ENCODE results near the gene RPL41.
A peak's percentile ranks its signal among the peaks of the same experiment; 100 is the strongest.
"Not testable (repeated sequence)": the region's sequence is repeated elsewhere in the genome, so short reads cannot be mapped to it uniquely, and the experiment has no call there.

The RPL41 gene

DNA sequence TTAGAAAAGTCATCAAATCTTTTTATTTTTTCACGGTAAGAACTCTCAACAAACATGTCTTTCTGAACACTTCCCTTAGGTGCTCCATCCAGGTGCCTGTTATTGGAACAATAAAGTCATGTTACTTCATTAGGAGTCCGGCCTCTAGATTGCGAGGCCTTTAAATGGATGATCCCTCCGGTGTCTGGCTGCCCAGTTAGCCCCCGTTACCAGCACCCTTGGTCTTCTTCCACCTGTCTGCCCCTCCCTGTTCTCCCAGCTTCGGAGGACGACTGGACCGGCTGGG is 12.7 kb upstream of the RPL41 start:
- DNase-seq, result no peak

DNA sequence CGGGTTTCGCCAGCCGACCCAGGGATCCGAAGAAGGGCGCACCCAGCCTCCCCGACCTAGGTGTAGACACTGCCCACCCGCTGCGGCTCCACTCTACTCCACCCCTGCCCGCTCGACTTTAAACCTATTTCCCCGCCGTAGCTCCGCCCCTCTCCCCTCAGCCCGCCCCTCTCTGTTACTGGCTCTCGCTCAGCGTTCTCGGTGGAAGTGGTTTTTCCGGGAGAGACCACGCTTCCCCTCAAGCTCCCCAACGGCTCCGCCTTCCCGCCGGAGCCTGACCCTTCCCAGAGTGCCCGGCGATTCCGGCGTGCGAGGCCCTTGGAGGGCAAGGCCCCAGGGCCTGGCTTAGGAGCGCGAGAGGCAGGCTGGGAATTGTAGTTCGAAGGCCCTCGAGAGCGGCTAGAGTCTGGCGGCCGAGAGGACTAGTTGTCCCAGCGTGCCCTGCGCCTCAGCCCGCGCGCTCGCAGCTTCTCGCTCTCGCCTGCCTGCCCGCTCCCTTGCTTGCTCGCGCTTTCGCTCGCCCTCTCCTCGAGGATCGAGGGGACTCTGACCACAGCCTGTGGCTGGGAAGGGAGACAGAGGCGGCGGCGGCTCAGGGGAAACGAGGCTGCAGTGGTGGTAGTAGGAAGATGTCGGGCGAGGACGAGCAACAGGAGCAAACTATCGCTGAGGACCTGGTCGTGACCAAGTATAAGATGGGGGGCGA is 12.2 kb upstream of the RPL41 start, which contains the start of gene PA2G4:
Gene PA2G4, plus strand, starts transcription at position 451 of the 706 bp plus-strand sequence. Its CDS starts 179 bp downstream, at position 630.
- DNase-seq, result peak; percentile 98

DNA sequence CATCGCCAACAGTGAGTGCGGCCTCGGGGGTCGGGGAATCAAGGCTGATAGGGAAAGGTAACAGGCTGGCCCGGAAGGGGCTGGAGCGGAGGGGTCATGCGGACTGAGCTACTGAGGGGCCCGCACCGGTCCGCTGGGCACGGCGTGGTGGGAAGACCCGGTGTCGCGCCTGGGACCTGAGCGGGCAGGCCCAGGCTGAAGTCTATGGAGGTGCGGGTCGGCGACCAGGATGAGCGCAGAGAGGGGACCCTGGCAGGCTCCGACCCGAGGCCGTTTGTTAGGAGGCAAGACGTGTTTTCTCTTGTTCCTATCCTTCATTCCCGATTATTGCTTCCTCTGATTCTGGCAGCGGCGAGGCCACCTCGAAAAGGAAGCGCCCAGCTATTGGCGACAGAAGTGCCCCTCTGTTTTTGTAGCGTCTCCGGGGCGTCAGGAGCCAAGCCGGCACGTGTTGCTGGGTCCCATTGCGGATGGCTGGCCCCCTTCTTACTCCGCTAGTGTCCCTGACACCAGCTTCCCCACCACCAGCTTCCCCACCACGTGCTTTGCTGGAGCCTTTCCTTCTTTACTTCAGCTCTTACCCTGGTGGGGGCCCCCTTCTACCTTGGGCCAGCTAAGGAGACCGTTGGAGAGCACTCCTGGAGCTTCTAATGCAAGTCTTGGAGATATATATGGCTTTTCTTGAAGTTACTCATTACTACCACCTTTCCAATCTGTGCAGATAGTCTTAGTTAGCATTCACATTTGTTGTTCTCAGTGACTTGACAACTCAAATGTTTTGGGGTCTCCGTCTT is 11.4 kb upstream of the RPL41 start:
- peak; percentile 19 for DNase-seq

DNA sequence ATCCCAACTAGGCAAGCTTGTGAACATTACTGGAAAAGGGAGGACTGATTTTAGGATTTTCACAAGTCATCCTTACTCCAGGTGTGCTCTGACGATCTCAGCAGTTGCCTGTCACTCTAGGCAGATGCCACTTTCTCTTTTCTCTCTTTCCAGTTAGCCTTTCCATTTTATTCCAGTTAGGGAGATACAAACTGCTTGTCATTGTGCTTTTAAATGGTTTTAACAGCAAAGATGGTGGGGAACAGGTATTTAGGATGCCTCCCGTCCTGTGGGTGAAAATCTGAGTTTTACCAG is 10.9 kb upstream of the RPL41 start:
- DNase-seq, result no peak

DNA sequence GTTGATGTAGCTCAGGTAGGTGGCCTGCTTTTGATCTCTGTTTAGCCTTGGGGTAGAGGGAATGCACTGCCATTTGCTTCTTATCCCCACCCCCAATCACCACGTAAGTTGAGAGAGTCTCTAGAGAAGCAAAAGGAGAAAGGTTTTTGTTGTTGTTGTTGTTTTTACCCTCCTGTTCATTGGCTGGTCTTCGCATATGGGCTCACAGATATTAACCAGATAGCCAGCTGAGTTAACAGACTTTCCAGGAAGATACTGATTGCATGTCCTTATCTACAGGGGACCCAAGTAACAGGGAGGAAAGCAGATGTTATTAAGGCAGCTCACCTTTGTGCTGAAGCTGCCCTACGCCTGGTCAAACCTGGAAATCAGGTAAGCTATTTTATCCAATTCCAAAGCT is 9.2 kb upstream of the RPL41 start:
- no peak for DNase-seq

DNA sequence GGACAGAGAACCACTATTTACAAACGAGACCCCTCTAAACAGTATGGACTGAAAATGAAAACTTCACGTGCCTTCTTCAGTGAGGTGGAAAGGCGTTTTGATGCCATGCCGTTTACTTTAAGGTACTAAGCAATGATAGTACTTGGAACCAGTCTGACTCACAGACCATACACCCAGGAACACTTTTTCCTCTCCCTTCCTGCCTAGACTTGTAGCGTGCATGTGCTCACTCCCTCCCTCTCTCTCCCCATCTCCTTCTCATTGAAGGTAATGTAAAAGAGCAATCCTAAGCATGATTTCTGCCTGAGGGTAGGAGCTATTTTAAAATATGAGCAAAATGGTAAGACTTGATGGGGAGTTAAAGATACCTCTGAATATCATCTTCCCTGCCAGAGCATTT is 5.9 kb upstream of the RPL41 start:
- no peak for DNase-seq

DNA sequence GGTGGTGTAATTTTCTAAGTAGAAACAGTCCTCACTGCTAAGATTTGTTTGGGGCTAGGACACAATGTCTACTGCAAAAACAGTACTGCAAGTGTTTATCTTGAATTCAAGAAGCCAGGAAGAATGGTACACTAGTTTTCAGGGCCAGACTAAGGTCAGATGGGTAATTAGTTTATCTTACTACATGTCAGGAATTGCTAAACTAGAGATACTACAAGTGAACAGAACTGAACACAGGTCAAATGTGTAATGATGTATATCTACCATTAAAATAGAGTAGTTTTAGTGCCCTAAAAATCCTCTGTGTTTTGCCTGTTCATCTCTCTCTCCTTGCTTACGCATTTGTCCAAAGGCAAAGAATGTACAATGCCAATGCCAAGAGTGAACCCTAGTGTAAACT is 2.3 kb upstream of the RPL41 start:
- no peak for DNase-seq

DNA sequence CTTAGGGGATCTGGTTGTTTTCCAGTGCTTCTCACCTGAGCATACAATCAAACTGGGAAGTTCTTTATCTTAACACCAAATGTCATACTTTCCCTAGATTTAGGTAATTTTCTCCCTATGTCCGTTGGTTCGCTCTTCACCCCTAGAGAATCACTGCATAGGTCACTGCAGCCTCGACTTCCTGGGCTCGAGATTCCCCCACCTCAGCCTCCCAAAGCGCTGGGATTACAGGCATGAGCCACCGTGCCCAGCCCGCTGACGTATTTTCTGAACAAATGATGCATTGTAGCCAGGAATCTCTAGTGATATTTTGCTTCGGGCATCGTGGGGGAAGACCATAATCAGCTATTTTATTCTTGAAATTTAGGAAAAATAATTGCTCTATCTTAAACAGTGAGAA is 1.1 kb upstream of the RPL41 start:
- no peak for DNase-seq

DNA sequence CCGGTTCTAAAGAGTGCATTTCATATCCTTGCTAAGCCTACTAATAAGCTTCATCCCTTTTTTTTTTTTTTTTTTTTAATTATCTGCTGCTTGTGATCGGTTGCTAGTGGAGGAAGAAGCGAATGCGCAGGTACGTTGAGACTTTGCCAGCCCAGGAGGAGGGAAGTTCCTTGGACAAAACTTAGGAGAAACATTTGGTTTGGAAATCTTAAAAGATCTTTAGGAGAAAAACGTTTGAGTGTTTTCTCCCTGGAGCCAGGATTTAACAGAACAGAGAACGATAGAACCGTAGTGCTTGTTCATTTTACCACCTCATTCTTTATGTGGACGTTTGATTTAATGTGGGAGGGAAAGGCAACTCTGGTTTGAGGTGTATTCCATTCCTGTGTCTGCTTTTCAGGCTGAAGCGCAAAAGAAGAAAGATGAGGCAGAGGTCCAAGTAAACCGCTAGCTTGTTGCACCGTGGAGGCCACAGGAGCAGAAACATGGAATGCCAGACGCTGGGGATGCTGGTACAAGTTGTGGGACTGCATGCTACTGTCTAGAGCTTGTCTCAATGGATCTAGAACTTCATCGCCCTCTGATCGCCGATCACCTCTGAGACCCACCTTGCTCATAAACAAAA is 761 bp downstream of the RPL41 start:
- DNase-seq, result not testable (repeated sequence)

DNA sequence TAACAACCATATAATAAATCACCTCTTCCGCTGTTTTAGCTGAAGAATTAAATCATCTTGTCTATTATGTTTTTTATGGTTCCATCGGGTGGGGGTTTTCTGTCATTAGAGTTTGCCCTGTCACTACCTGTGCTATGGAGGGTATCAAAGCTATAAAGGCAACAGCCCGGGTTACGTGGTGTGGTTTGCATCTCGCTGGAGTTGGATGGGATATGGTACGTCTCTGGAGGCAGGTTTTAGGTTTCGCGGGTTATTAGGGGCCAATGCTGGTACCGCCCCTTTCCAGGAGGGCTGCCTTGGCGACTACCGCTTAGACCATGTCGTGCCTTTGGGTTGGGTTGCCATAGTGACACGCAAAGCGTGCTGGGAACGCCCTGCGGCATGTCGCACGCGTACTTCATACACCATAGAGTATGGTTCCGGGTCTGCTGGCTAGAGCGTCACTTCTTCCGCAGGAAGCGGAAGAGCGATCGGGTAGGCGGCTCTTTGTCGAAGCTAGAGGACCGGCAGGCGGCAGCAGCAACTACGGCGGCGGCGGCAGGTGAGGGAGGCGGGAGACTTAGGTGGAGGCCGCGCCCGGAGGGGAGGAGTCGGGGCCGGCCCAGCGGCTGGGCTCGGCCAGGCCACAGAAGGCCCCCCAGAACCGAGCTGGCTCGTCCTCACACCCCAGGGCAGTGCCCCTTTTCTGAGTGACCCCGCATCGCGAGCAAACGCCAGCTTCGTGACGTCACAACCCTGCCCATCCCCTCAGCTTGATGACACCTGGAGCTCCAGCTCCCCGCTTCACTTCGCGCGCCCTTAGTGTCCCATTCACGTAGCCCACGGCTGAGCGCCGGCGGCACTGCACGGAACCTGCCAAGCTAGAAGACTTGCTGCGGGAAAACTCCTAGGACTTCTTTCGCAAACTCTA is 1.6 kb downstream of the RPL41 start, which contains the start of gene ZC3H10:
Gene ZC3H10, plus strand, starts transcription at position 489 of the 910 bp plus-strand sequence. CDS start 2,297 bp downstream, outside the sequence.
- peak; percentile 99 for DNase-seq

DNA sequence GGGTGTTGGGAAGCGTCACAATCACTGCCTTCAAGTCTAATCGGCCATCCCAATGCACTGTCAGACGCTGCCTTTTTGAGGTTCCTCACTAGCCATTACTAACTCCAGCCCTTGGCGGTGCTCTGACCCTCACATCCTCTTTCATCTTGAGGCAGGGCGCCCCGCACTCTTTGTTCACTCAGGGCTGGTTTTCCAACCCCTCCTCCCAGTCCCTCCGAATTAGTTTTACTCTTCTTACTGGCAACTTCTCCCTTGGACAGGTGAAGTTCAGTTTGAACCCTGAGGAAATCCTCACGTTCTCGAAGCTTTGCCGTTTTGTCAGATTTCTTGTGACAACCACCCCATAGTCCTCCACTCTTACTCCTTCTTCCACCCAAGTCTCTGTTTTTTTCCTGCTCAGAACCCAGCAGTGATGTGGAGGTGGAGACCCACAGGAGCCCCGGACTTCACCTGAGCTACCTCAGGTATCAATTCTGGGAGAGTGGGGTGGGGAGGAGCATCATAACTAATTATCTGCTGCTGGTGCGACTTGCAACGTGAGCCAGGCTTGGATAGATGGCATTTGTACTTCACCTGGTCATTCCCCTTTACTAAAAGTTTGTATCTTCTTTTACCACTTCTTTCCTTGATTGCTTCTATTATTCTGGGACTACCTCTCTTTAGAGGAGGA is 2.4 kb downstream of the RPL41 start:
- no peak for DNase-seq

DNA sequence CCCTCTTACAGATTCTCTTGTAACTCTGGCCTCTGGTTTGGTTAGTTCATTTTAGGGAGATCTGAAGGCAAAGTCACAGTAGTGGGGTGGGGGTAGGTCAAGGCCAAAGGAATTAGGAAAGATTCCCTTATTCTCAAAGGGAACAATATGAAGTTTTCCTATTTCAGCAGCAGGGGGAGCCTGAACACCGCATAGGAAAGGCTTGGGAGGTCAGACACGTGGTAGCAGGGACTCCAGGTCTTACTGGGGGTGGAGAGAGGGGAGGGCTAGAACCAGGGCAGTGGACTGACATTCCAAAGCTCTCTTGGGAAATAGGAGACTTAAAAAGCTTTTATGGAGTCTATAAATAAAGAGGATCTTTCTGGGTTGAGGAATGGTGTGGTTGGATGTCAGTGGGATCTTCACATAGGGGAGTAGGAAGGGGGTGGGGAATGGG is 2.9 kb downstream of the RPL41 start:
- peak; percentile 80 for DNase-seq

DNA sequence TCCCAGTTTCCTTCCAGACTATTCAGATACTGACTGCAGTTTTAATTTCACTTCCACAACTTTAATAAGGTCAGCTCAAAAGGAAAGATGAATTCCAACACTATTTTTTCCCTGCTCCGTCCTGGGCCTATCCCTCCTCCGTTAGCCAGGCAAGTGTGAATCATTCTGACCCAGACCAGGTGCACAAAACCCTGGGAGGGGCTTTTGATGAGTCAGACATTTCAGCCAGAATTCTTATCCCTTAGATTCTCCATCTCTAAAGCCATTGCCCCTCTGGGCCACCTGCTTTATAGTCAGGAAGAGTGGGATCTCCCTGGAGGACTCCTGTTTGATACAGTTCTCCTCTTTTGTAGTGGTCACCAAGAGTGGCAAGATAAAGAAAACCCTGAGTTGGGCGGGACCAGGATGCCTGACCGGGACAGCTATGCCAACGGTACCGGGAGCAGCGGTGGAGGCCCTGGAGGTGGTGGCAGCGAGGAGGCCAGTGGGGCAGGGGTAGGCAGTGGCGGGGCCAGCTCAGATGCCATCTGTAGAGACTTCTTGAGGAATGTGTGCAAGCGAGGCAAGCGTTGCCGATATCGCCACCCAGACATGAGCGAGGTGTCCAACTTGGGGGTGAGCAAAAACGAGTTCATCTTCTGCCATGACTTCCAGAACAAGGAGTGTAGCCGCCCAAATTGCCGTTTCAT is 3.9 kb downstream of the RPL41 start:
- DNase-seq, result no peak

DNA sequence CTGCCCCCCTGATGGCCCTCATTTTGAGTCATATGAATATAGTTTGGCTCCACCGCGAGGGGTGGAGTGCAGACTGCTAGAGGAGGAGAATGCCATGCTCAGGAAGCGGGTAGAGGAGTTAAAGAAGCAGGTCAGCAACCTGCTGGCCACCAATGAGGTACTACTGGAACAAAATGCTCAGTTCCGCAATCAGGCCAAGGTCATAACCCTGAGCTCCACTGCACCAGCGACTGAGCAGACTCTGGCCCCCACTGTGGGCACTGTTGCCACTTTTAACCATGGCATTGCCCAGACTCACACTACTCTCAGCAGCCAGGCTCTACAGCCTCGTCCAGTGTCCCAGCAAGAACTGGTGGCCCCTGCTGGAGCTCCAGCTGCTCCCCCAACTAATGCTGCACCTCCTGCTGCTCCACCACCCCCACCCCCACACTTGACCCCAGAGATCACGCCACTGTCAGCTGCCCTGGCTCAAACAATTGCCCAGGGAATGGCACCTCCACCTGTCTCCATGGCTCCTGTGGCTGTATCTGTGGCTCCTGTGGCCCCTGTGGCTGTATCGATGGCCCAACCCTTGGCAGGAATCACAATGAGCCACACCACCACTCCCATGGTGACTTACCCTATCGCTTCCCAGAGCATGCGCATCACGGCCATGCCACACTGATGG is 4.9 kb downstream of the RPL41 start:
- no peak for DNase-seq

DNA sequence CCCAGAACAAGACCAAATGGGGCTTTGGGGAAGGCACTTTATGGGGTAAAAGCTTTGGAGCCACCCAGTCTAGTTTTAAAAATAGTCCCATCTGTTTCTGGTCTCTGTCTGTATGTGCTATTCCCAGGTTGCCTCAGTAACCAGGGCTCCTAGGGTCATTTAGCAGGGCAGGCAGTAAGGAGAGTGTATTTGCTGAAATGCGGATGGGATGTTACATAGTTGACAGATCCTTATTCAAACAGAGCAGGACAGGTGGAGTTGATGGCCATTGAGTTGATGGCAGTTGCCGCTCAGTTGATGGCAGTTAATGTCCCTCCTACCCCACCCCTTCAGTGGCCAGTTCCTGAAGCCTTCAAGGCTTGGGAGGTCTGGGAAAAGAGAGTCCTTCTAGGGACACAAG is 6.2 kb downstream of the RPL41 start:
- DNase-seq, result no peak

DNA sequence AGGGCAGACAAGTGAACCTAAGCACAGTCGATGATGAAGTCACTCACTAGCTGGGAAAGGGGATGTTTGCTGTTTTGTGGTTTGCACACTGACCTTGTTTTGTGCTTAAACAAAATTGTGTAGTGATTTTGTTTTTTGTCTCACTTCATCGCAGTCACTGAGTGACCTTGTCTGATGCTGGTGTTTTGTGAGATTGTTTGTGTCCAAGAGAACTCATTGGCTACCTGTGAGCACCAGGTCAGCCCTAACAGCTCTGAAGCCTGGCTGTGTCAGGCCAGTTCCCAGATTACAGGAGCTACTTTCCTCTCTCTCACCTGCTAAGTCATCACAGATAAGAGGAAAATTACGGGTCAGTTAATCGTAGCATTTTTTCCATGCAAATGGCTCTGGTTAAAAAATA is 7.7 kb downstream of the RPL41 start:
- DNase-seq, result no peak

DNA sequence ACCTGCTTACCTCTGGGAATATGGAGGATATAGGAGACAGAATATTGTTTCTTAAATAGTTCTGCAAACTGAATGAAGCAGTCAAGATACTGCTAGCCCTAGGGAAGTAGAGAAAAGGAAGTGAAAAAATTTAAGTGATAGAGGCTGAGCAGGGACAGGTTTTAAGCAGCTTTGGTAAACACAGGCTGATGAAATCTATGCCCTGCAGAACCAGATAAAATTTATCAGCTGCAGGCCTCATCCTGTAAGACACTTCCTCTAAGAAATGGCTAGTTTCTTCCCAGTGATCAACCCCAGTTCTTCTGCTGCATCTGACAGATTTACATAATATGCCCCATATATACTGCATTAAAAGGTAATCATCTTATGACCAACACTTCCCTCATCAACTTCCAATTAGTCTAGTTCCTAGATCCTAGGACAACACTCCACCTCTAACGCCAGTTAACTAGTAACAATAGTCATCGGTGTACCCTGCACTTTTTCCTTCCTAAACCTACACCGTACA is 10.4 kb downstream of the RPL41 start:
- peak; percentile 19 for DNase-seq

DNA sequence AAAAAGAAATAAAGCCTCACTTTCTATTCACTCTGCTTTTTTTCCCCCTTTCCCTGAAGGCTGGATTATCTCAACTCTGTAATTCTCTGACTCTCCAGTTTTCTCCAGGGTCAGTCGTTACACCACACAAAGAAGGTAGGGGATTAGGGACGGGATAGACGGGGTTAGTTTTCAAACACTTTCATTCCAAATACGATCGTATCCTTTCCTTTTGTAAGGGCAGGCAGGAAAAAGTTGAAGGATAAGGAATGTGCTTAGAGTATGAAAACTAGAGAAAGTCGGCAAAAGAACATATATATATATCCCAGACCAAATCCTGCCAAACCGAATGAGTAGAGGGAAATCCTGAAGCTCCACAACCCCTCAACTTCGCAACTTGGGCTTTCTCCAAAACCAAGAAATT is 11.1 kb downstream of the RPL41 start:
- no peak for DNase-seq

DNA sequence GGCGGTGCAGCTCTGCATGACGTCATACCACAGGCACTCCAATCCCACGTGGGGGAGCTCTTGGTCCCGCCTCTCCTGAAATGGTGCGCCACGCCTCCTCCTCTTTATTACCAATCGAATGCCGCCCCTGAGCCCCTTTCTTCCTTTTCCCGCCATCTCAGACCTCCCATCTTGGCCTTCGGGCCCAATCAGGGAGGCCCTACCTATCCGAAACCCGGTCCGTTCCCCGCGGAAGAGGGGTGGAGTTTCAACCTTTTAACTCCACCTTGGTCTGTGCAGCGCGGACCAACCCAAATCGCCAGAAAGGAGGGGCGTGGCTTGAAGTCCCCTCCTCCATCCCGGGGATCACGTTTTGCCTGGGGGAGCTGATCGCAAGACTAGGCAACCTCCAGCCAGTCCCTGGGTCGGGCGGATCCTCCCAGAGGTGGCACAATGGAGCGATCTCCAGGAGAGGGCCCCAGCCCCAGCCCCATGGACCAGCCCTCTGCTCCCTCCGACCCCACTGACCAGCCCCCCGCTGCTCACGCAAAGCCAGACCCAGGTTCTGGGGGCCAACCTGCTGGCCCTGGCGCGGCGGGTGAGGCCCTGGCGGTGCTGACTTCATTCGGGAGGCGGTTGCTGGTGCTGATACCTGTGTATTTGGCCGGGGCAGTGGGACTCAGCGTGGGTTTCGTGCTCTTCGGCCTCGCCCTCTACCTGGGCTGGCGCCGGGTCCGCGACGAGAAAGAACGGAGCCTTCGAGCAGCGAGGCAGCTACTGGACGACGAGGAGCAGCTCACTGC is 11.6 kb downstream of the RPL41 start, which contains the start of gene ESYT1:
Gene ESYT1, plus strand, starts transcription at position 380 of the 782 bp plus-strand sequence. Its CDS starts 53 bp downstream, at position 433.
- peak; percentile 100 for DNase-seq

DNA sequence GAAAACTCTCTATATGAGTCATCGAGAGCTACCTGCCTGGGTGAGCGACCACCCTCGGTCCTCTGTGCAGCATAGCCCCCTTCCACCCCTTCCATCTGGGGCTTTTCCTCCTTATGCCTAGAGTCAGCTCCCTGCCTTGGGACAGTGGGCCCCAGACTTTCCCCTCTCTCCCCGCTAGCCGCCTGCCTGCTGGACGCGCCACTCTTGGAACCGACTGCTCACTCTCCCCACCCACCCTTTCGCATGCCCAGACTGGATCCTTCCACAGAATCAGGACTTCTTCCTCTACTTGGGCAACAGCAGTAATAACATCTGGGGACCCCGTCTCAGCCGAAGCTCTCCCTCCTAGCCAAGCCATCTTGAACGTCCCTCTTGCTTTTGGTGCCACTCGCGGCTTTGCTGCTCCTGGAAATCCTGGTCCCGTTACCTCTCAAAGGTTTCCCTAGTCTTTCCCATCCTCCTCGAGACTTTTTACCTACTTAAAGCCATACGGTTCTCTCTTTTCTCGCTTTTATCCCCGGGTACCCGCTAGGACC is 12.3 kb downstream of the RPL41 start:
- no peak for DNase-seq
